ENCODE measurements around the gene ADAP1.
A peak's percentile ranks its signal among the peaks of the same experiment; 100 is the strongest.
"Not testable (repeated sequence)": the region's sequence is repeated elsewhere in the genome, so short reads cannot be mapped to it uniquely, and the experiment has no call there.

The ADAP1 gene
- long read RNA-seq, partial matches to known transcripts, result 0 of 12 reads
- long read RNA-seq, other reads (novel, unspliced or antisense), result 8 of 12 reads

GRCh38 chr7:954330-955238, at the start of gene ADAP1:
Gene ADAP1, minus strand, starts transcription at chr7:954680. Its CDS starts 203 bp downstream, at chr7:954477.
- Histone ChIP-seq H3K27me3 (ENCODE audit: insufficient read depth, poor library complexity, severe bottlenecking) (no peaks in the 10 kb centered on the region), H3K27ac (replicated peaks) (peak within 1 kb of the TSS; percentile 90), H3K4me3 (replicated peaks; ENCODE audit: insufficient read depth, low read length) (peak within 1 kb of the TSS; percentile 78)
- no peak for TF ChIP-seq REST (IDR thresholded peaks at IDR 0.05; ENCODE audit: insufficient replicate concordance, low read depth)
- TF ChIP-seq SPI1 (IDR thresholded peaks at IDR 0.05; ENCODE audit: borderline replicate concordance, low read depth), result no peak
- TF ChIP-seq CTCF (IDR thresholded peaks at IDR 0.05; ENCODE audit: insufficient read depth, low read length), result no peak
- TF ChIP-seq GABPA (IDR thresholded peaks at IDR 0.05; ENCODE audit: low read depth), result no peak
- no peak for TF ChIP-seq POLR2AphosphoS5 (IDR thresholded peaks at IDR 0.05; ENCODE audit: low read depth)
- peak in 1 of 2 experiments; percentile 55 for DNase-seq (ENCODE audit: low read depth in 1 of 2, low spot score in 1 of 2)

- DNase-seq (ENCODE audit: low read depth in 1 of 2, low spot score in 1 of 2); H3K27me3 ChIP-seq (ENCODE audit: insufficient read depth, poor library complexity, severe bottlenecking); H3K4me3 ChIP-seq (replicated peaks; ENCODE audit: insufficient read depth, low read length); H3K27ac ChIP-seq (replicated peaks): not testable (repeated sequence)
Measured at GRCh38 chr7:1002445-1002844, 48.0 kb upstream of the ADAP1 start.

GRCh38 chr7:1002026-1002425, 47.5 kb upstream of the ADAP1 start:
- not testable (repeated sequence) for H3K27me3 ChIP-seq (ENCODE audit: insufficient read depth, poor library complexity, severe bottlenecking); H3K4me3 ChIP-seq (replicated peaks; ENCODE audit: insufficient read depth, low read length); DNase-seq (ENCODE audit: low read depth in 1 of 2, low spot score in 1 of 2); H3K27ac ChIP-seq (replicated peaks)

- not testable (repeated sequence) for H3K27me3 ChIP-seq (ENCODE audit: insufficient read depth, poor library complexity, severe bottlenecking); H3K4me3 ChIP-seq (replicated peaks; ENCODE audit: insufficient read depth, low read length); H3K27ac ChIP-seq (replicated peaks); DNase-seq (ENCODE audit: low read depth in 1 of 2, low spot score in 1 of 2)
Measured at GRCh38 chr7:1001069-1001770, 46.7 kb upstream of the ADAP1 start.

GRCh38 chr7:999941-1000935, 45.8 kb upstream of the ADAP1 start:
- H3K4me3 ChIP-seq (replicated peaks; ENCODE audit: insufficient read depth, low read length), result no peak overlapping the region
- H3K27ac ChIP-seq (replicated peaks), result no peak overlapping the region
- no peaks in the 10 kb centered on the region for H3K27me3 ChIP-seq (ENCODE audit: insufficient read depth, poor library complexity, severe bottlenecking)
- TF ChIP-seq GABPA (IDR thresholded peaks at IDR 0.05; ENCODE audit: low read depth) (no peak), SPI1 (IDR thresholded peaks at IDR 0.05; ENCODE audit: borderline replicate concordance, low read depth) (no peak), POLR2AphosphoS5 (IDR thresholded peaks at IDR 0.05; ENCODE audit: low read depth) (no peak), CTCF (IDR thresholded peaks at IDR 0.05; ENCODE audit: insufficient read depth, low read length) (no peak), REST (IDR thresholded peaks at IDR 0.05; ENCODE audit: insufficient replicate concordance, low read depth) (no peak)
- DNase-seq (ENCODE audit: low read depth in 1 of 2, low spot score in 1 of 2), result no peak
